BE2C (cell line): Measurements from ENCODE around the gene RAB11FIP4.
"Not testable (repeated sequence)": the region's sequence is repeated elsewhere in the genome, so short reads cannot be mapped to it uniquely, and the experiment has no call there.

Experiments used
- DNase-seq: peaks from one replicate; pipeline ENCODE4 v3.0.0-alpha.2; 2020
- H3K27me3 ChIP-seq: fragments of 250-450 bp; sonication (Bioruptor Pico); 2 replicates; pipeline ENCODE4 v1.5.1; 2020; ENCODE audit warnings: mild to moderate bottlenecking
- H3K36me3 ChIP-seq: fragments of 250-450 bp; sonication (Bioruptor Pico); 2 replicates; pipeline ENCODE4 v1.5.1; 2020; ENCODE audit warnings: mild to moderate bottlenecking
- H3K4me1 ChIP-seq: fragments of 250-450 bp; sonication (Bioruptor Pico); 2 replicates; pipeline ENCODE4 v1.5.1; 2020
- H3K4me3 ChIP-seq: 2 replicates; pipeline ENCODE4 v1.5.1; 2011; ENCODE audit warnings: low read depth, low read length
- H3K9me3 ChIP-seq: fragments of 250-450 bp; sonication (Bioruptor Pico); 2 replicates; pipeline ENCODE4 v1.5.1; 2020
- TF ChIP-seq, protein P1 (sequence below): IDR thresholded peaks from 2 replicates; pipeline ENCODE4 v1.5.1; 2012; ENCODE audit warnings: mild to moderate bottlenecking, low read depth, low read length

The RAB11FIP4 gene

DNA sequence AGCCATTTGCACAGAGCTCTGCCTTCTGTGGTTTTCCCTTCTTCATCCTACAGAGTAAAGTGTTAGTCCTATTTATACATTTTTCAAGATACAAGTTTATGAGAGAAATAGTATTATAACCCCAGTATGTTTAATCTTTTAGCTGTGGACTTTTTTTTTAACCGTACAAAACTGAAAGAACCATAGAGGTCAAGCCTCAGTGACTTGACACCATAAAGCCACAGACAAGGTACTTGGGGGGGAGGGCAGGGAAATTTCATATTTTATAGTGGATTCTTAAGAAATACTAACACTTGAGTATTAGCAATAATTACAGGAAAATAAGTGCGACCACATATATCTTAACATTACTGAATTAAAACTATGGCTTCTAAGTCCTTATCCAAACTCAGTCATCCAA lies 17.0 kb upstream of the RAB11FIP4 start:
- Histone ChIP-seq H3K9me3 (no peaks in the 10 kb centered on the region), H3K27me3 (no peaks in the 10 kb centered on the region), H3K4me1 (no peaks in the 10 kb centered on the region), H3K4me3 (no peak overlapping the region), H3K36me3 (no peaks in the 10 kb centered on the region)
- DNase-seq, result no peak
- TF ChIP-seq, protein P1, sequence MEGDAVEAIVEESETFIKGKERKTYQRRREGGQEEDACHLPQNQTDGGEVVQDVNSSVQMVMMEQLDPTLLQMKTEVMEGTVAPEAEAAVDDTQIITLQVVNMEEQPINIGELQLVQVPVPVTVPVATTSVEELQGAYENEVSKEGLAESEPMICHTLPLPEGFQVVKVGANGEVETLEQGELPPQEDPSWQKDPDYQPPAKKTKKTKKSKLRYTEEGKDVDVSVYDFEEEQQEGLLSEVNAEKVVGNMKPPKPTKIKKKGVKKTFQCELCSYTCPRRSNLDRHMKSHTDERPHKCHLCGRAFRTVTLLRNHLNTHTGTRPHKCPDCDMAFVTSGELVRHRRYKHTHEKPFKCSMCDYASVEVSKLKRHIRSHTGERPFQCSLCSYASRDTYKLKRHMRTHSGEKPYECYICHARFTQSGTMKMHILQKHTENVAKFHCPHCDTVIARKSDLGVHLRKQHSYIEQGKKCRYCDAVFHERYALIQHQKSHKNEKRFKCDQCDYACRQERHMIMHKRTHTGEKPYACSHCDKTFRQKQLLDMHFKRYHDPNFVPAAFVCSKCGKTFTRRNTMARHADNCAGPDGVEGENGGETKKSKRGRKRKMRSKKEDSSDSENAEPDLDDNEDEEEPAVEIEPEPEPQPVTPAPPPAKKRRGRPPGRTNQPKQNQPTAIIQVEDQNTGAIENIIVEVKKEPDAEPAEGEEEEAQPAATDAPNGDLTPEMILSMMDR, result no peak

DNA sequence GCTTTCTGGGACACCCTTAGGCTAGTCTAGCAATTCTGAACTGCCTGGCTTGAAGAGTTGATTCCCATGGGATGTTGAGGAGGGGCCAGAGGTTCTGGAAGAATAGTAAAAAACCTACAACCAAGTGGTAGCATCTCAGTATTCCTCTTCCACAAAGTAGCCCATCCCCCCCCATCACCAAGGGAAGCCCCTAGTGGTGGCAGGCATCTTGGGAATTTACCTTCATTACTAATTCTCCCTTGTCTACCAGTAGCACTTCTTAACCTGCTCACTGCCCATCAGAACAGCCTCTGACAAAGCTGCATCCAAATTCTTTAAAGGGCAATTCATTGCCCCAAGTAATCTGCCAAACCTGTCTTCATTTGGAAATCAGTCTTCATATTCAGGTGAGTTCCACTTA lies 12.8 kb upstream of the RAB11FIP4 start:
- H3K9me3 ChIP-seq, result no peaks in the 10 kb centered on the region
- no peaks in the 10 kb centered on the region for H3K36me3 ChIP-seq
- DNase-seq, result no peak
- no peaks in the 10 kb centered on the region for H3K27me3 ChIP-seq
- H3K4me3 ChIP-seq, result no peak overlapping the region
- H3K4me1 ChIP-seq, result no peaks in the 10 kb centered on the region
- TF ChIP-seq, protein P1, result peak; percentile 22

DNA sequence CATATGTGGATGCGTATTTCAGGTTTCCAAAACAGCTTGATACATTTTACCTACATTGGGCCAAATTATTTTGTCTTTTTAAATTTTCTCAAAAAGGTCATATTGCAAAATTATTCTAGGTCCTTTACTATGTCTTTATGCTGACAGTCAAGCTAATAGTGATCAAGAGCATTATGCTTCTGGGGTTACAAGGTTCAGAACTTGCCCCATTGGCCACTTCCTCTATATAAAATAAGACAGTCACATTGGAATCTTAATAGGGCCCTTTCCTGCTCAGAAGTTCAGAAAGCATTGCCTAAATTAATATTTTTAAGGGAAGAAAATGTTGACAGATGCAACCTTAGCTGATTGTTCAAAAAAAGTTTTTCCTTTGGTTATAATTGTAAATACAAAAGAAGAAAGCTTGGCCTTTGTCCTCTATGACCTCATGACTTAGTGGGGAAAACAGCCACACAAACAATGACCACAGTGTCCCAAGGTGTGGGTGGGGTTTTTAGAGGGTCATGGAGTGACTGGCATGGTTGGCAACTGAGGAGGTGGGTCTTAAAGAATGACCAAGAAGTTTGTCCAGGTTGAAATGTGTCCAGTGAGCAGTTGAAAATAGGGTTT lies 11.8 kb upstream of the RAB11FIP4 start:
- DNase-seq, result no peak
- Histone ChIP-seq H3K36me3 (no peaks in the 10 kb centered on the region), H3K4me3 (no peak overlapping the region), H3K4me1 (no peaks in the 10 kb centered on the region), H3K27me3 (no peaks in the 10 kb centered on the region), H3K9me3 (no peaks in the 10 kb centered on the region)
- TF ChIP-seq, protein P1, result no peak

DNA sequence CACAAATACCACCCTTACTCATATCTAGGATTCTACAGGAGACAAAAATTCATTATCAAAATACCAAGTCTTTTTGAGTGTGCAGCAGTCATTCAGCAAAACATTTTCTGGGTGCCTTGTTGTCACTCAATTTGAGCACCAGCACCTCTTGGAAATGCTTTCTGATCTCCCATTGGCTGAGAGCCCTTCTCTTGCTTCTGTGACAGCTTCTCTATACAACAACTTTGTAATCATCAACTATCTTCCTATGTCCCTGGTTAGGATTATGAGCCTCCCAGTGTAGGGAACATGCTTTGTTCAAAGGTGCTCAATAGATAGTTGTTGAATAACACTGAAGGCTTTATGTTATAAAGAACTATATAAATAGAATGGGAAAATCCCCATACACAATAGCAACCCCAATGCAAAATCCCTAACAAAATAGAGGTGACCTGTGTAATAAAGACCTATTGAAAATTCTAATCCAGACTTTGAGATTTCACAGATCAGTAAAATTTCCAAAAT lies 10.3 kb upstream of the RAB11FIP4 start:
- TF ChIP-seq, protein P1, result no peak
- Histone ChIP-seq H3K36me3 (no peaks in the 10 kb centered on the region), H3K4me1 (no peaks in the 10 kb centered on the region), H3K9me3 (no peaks in the 10 kb centered on the region), H3K4me3 (no peak overlapping the region), H3K27me3 (no peaks in the 10 kb centered on the region)
- no peak for DNase-seq

DNA sequence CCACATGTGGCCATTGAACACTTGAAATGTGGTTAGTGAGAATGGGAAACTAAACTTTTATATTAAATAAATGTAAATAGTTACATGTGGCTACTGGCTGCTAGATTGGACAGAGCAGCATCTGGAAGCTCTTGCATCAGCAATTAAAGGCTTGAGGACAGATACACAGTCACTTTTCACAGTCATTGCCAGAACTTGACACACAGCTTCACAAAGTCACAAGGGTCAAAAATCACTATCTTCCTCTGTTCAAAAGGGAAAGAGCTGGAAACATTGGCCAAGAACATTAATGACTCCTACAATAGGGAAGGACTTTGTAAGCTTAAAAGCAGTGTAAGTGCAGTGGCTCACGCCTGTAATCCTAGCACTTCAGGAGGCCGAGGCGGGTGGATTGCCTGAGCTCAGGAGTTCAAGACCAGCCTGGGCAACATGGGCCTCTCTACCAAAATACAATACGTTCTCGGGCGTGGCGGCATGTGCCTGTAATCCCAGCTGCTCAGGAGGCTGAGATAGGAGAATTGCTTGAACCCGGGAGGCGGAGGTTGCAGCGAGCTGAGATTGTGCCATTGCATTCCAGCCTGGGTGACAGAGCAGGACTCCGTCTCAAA lies 8.7 kb upstream of the RAB11FIP4 start:
- H3K27me3 ChIP-seq, H3K9me3 ChIP-seq, H3K4me3 ChIP-seq, H3K4me1 ChIP-seq, H3K36me3 ChIP-seq, DNase-seq: not testable (repeated sequence)

DNA sequence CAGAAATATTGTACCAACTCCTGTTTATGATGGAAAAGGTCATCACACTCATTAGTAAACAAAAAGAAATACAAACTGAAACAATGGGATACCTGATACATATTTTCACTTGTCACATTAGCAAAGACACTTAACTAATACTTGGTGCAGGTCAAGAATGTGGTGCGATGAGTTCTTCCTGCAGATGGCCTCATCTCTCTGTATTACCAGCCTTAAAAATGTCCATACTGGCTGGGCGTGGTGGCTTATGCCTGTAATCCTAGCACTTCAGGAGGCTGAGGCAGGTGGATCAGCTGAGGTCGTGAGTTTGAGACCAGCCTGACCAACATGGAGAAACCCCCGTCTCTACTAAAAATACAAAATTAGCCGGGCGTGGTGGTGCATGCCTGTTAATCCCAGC lies 8.0 kb upstream of the RAB11FIP4 start:
- not testable (repeated sequence) for H3K36me3 ChIP-seq, DNase-seq, H3K9me3 ChIP-seq, H3K4me3 ChIP-seq, H3K27me3 ChIP-seq, H3K4me1 ChIP-seq

DNA sequence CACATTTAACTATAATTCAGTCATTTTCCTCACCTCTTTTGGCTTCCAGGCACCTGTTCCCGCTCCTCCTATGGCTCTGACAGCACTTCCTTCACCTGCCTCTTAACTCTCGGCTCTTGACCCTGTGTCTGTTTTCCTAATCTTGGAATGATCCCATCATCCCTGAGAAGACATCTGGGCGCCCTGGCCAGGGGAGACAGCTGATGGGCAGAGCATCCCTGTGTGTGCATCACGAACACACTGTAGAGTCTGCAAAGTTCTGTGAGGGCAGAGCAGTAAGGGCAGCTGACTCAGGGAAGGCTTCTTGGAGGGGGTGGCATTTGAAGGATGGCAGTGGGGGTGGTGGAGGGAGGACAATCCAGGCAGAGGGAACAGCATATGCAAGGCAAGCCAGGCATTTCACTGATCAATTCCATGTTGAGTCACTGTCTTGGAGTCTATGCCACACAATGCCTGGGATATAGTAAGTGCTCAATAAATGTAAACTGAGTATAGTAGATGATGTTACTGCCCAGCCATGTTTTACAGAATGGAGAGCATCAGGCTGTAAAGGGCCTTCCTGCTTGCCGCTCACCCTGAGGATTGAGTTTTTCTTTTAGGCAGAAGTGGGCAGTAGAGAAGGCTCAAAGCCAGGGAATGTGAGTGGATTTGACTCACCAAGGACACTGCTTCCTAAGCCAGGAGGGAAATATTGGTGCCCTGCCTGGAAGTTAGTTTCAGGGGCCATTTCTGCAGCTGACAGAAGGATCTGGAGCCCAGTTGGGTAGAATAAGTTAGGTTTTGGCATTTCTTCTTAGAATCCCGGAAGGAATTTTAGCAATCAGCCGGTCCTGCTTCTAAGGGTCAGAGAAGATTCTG lies 5.8 kb upstream of the RAB11FIP4 start:
- DNase-seq, result no peak
- no peaks in the 10 kb centered on the region for H3K36me3 ChIP-seq
- H3K9me3 ChIP-seq, result no peaks in the 10 kb centered on the region
- no peaks in the 10 kb centered on the region for H3K27me3 ChIP-seq
- TF ChIP-seq, protein P1, result no peak
- no peak overlapping the region for H3K4me3 ChIP-seq
- no peaks in the 10 kb centered on the region for H3K4me1 ChIP-seq
